Heart left ventricle (tissue), 16 donors: ENCODE measurements around the gene SET. TPM values are rescaled to one million over a fixed set of nuclear protein-coding genes. Genes with fewer than 3 reads are reported as not detected.

ENCODE experiments used
- ATAC-seq, 4 donors: fragments of 200-7000 bp; cut with Tn5 transposase; one replicate each; pipeline ENCODE4 v1.9.1; 2020 to 2022; ENCODE audit warnings: moderate library complexity in 4 of 4, mild to moderate bottlenecking in 3 of 4, moderate number of reproducible peaks in 1 of 4
- DNase-seq, 5 donors: peaks; one replicate each; pipeline ENCODE4 v3.0.0-alpha.2; 2020
- H3K27ac ChIP-seq, 12 donors: fragments of 200-600 bp; sonication (generic) in 4 of 12; one replicate each; pipeline versions ENCODE4 v1.5.0 to v1.8.0; 2016 to 2022; ENCODE audit warnings: mild to moderate bottlenecking in 2 of 12
- H3K27me3 ChIP-seq, 9 donors: fragments of 200-600 bp; sonication (generic) in 2 of 9; one replicate each; pipeline versions ENCODE4 v1.5.1 to v1.8.0; 2016 to 2022; ENCODE audit warnings: mild to moderate bottlenecking in 3 of 9
- H3K36me3 ChIP-seq, 9 donors: fragments of 200-600 bp; sonication (generic) in 2 of 9; one replicate each; pipeline versions ENCODE4 v1.5.0 to v1.8.0; 2018 to 2022; ENCODE audit warnings: mild to moderate bottlenecking in 2 of 9
- H3K4me1 ChIP-seq, 12 donors: fragments of 200-600 bp; sonication (generic) in 4 of 12; one replicate each; pipeline versions ENCODE4 v1.5.0 to v1.8.0; 2016 to 2022; ENCODE audit warnings: mild to moderate bottlenecking in 3 of 12
- H3K4me3 ChIP-seq, 12 donors: fragments of 200-600 bp; sonication (generic) in 4 of 12; one replicate each; pipeline versions ENCODE4 v1.5.0 to v1.8.0; 2017 to 2022; ENCODE audit warnings: mild to moderate bottlenecking in 9 of 12, moderate library complexity in 4 of 12
- H3K9me3 ChIP-seq, 12 donors: fragments of 200-600 bp; sonication (generic) in 4 of 12; one replicate each; pipeline versions ENCODE4 v1.5.0 to v1.8.0; 2016 to 2022; ENCODE audit warnings: mild to moderate bottlenecking in 1 of 12
- CTCF ChIP-seq, 12 donors: fragments of 200-600 bp; sonication (generic) in 4 of 12; IDR thresholded peaks; one replicate each; pipeline versions ENCODE4 v1.5.0 to v1.8.0; 2018 to 2022; ENCODE audit warnings: antibody characterized with exemption in 12 of 12, mild to moderate bottlenecking in 5 of 12
- POLR2A ChIP-seq, 2 donors: fragments of 450-650 bp; IDR thresholded peaks; one replicate each; pipeline ENCODE4 v1.6.1; 2017; ENCODE audit warnings: antibody characterized with exemption in 2 of 2, mild to moderate bottlenecking in 2 of 2, moderate library complexity in 2 of 2
- WGBS, 4 donors: extraction: QIAGEN DNeasy Blood & Tissue Kit in 2 of 4; methylation state at CpG; one replicate each; pipeline versions ENCODE4 v1.1.5 to v1.1.7; 2013 to 2018; 5-methylcytosine and 5-hydroxymethylcytosine counted together
- intact Hi-C, 10 donors: fragments of 100-400 bp; cut with DNase I; formaldehyde crosslinking; loops; one replicate each; pipeline versions ENCODE4 v1.11.1 to v1.14.2; 2022
- polyA plus RNA-seq, 2 donors: library from polyadenylated mRNA; stranded (reverse); fragments of 200-250 nt; gene quantifications; one replicate each; pipeline ENCODE4 v1.2.3, GENCODE V29; 2013
- total RNA-seq, 9 donors: library from RNA; depleted of rRNA in 2 of 9; stranded (reverse); fragments of >200 nt in 2 of 9; fragmentation: NEBNext Ultra II Directional in 3 of 9; extraction: Animal tissue kit (Norgen Biotek cat#: 25700) in 3 of 9; gene quantifications; one replicate each; pipeline versions ENCODE4 v1.1.0 to v1.2.4, GENCODE V29; 2016 to 2023
- donor health status: ischemic (EF 13 %, LVEDD 7.1; RV severe dilation, severe dysfunction).
- donor health status: healthy with polysubstance abuse.
- donor health status: DM: no; HTN: yes; CAD: no.
- donor health status: DM: no; HTN: no; CAD: no.
- donor health status: ischemic (EF 25% LVEDD 6.9; RV normal size, moderate dysfunction).
- donor health status: ischemic (EF 25% LVEDD 5.7; RV mildly dilated, moderate dysfunction).
- donor health status: healthy.
- donor health status: DM: yes; HTN: yes; CAD: no.
- donor health status: ischemic (EF 35%, LVEDD 5.7; RV mildly dilated, moderate dysfunction).
- donor health status: nonischemic (EF 11% LVEDD 7.7; RV severe dilation, severe dysfunction).
- donor health status: DM: yes; HTN: yes; CAD: no.
- donor health status: PGD.
- donor health status: ischemic (EF 29% LVEDD 5.4; RV normal size, mild dysfunction).
- donor health status: nonischemic (EF 23%, LVEDD 6.1; RV moderate dilation, normal function).

SET gene
- total and polyA plus RNA-seq, 11 donors, result 67.6 to 240 (median 203) TPM

GRCh38 chr9:128722380-128723351, 33.6 kb downstream of the SET start:
- intact Hi-C loops, result loop anchor here in 1 of 10 donors (2.0 kb wide), 1 partner anchor 18 kb away; no protein-coding TSS in a partner anchor
- no peak overlapping the region for H3K4me3 ChIP-seq

GRCh38 chr9:128723352-128723865, 34.4 kb downstream of the SET start:
- Histone ChIP-seq H3K27ac (peak overlapping the region; percentile 12 to 86 (median 79)), H3K4me3 (peak overlapping the region; percentile 18 to 86 (median 71)), H3K4me1 (peaks cover 0 to 21% (median 6%) of the 10 kb centered on the region in 12 donors), H3K27me3 (no peaks in the 10 kb centered on the region), H3K9me3 (peaks cover 0 to 3% (median 0%) of the 10 kb centered on the region in 12 donors), H3K36me3 (peaks cover 0 to 16% (median 0%) of the 10 kb centered on the region in 9 donors)
- no peak for TF ChIP-seq CTCF (IDR thresholded peaks at IDR 0.05)
- no peak for TF ChIP-seq POLR2A (IDR thresholded peaks at IDR 0.05)
- DNase-seq (no peak), ATAC-seq (no peak)
- intact Hi-C loops, result loop anchor here in 1 of 10 donors (2.0 kb wide), 1 partner anchor 19 kb away; no protein-coding TSS in a partner anchor
- 43 to 51% (median 46%) methylated on average over 7 of the region's 7 CpGs for WGBS, 4 donors

More at GRCh38 chr9:128722380-128723351, 33.6 kb downstream of the SET start:
- Histone ChIP-seq H3K27me3 (no peaks in the 10 kb centered on the region), H3K27ac (peak overlapping the region in 2 of 12 donors; percentile 10 to 84), H3K4me1 (peaks cover 0 to 21% (median 6%) of the 10 kb centered on the region in 12 donors), H3K36me3 (peaks cover 0 to 16% (median 0%) of the 10 kb centered on the region in 9 donors), H3K9me3 (peaks cover 0 to 3% (median 0%) of the 10 kb centered on the region in 12 donors)
- WGBS, 4 donors, result 49 to 59% (median 56%) methylated on average over 9 of the region's 9 CpGs
- DNase-seq (no peak), ATAC-seq (no peak)
- TF ChIP-seq CTCF (IDR thresholded peaks at IDR 0.05), result no peak
- TF ChIP-seq POLR2A (IDR thresholded peaks at IDR 0.05), result no peak

- peaks cover 0 to 16% (median 0%) of the 10 kb centered on the region in 9 donors for H3K36me3 ChIP-seq
- H3K4me1 ChIP-seq, result peaks cover 0 to 21% (median 6%) of the 10 kb centered on the region in 12 donors
- no peak for TF ChIP-seq CTCF (IDR thresholded peaks at IDR 0.05)
- TF ChIP-seq POLR2A (IDR thresholded peaks at IDR 0.05), result peak in 1 of 2 donors; percentile 81
- peak within 1 kb of the TSS; percentile 18 to 86 (median 79) for H3K27ac ChIP-seq
- ATAC-seq (peak; percentile 87 to 93 (median 92)), DNase-seq (peak; percentile 93 to 98 (median 97))
- intact Hi-C loops, result loop anchor here in 2 of 10 donors (2.0 kb wide), 2 partner anchors 19 to 67 kb away; partner anchors contain the start of gene DYNC2I2 (in 1 of the 2)
- WGBS, 4 donors, result 2 to 4% (median 3%) methylated on average over 43 to 68 of the region's 68 CpGs
- H3K27me3 ChIP-seq, result no peaks in the 10 kb centered on the region
- peak within 1 kb of the TSS; percentile 18 to 86 (median 71) for H3K4me3 ChIP-seq
- peaks cover 0 to 3% (median 0%) of the 10 kb centered on the region in 12 donors for H3K9me3 ChIP-seq
These were observed 35.1 kb downstream of the SET start, which contains the start of gene ZDHHC12 for GRCh38 chr9:128723866-128724743. ZDHHC12 (minus strand) TSS chr9:128724127; CDS start chr9:128724093, 34 bp downstream.
